GM21619 (cell line): ENCODE results near the gene SPTBN4.
"Not testable (repeated sequence)": the region's sequence is repeated elsewhere in the genome, so short reads cannot be mapped to it uniquely, and the experiment has no call there.

Source experiments
- ATAC-seq: cut with Tn5 transposase; IDR thresholded peaks from one replicate; pipeline ENCODE4 v1.9.1; 2021; ENCODE audit not compliant: unreplicated experiment

Gene SPTBN4

DNA sequence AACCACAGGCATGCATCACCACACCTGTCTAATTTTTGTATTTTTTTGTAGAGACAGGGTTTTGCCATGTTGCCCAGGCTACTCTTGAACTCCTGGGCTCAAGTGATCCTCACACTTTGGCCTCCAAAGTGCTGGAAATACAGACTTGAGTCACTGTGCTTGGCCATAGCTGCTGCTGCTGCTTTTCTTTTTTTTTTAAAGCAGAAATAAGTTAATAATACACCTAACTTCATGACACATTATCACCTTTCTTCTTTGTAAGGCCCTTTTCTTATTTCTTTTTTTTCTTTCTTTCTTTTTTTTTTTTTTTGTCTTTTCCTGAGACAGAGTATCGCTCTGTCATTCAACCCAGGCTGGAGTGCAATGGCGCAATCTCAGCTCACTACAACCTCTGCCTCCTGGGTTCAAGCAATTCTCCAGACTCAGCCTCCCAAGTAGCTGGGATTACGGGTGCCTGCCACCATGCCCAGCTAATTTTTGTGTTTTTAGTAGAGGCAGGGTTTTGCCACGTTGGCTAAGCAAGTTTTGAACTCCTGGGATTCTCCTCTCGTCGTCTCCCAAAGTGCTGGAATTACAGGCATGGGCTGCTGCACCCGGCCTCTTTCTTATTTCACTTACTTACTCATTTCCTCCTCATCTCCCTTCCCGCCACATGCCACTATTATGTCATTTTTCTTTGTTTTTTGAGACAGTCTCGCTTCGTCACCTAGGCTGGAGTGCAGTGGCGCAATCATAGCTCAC lies 118.6 kb downstream of the SPTBN4 start:
- no peak for ATAC-seq

DNA sequence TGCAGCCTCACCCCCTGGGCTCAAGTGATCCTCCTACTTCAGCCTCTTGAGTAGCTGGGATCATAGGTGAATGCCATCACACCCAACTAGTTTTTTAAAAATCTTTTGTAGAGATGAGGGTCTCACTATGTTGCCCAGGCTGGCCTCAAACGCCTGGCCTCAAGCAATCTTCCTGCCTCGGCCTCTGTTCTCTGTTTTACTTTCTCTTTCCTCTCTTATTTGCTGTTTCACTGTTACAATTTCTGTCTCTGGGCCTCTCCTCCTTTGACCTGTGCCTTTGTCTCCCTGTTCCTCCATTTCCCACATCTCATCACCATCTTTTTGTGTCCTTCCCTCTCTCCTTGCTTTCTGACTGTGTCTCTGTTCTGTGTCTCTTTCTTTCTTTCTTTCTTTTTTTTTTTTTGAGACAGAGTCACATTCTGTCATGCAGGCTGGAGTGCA lies 119.2 kb downstream of the SPTBN4 start:
- no peak for ATAC-seq

DNA sequence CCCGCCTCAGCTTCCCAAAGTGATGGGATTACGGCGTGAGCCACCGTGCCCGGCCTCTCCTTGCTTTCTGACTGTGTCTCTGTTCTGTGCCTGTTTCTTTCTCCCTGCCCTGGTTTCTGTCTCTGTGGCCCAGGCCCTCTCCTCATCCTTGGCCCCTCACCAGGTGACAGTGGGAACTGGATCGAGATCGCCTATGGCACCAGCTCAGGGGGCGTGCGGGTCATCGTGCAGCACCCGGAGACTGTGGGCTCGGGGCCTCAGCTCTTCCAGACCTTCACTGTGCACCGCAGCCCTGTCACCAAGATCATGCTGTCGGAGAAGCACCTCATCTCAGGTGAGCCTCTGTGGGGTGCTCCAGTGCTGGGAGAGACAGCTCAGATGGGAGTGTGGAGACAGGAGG lies 119.8 kb downstream of the SPTBN4 start:
- ATAC-seq: no peak

DNA sequence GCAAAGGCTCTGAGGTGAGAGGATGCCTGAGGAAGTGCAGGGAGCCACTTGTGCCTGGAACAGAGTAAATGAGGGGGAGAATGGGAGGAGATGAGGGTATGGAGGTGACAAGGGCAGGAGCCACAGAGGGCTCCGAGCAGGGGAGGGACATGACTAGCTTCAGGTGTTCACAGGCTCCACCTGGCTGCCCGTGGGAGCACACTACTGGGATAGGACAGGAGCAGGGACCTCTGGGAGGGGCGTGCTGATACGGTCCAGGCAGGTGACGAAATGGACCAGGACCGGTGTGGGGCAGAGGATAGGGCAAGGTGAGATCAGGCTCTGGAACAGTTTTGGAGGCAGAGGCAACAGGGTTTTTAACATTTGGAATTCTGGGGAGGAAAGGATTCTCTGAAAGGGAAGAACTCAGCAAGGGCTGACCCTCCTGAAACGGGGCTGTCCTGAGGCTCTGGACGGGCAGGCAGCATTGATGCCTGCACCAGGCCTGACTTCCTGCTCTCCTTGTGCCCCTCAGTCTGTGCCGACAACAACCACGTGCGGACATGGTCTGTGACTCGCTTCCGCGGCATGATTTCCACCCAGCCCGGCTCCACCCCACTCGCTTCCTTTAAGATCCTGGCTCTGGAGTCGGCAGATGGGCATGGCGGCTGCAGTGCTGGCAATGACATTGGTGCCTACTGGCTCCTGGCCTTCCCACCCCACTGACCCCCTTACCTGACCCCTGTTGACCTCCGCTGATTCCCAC lies 121.5 kb downstream of the SPTBN4 start:
- ATAC-seq: no peak

DNA sequence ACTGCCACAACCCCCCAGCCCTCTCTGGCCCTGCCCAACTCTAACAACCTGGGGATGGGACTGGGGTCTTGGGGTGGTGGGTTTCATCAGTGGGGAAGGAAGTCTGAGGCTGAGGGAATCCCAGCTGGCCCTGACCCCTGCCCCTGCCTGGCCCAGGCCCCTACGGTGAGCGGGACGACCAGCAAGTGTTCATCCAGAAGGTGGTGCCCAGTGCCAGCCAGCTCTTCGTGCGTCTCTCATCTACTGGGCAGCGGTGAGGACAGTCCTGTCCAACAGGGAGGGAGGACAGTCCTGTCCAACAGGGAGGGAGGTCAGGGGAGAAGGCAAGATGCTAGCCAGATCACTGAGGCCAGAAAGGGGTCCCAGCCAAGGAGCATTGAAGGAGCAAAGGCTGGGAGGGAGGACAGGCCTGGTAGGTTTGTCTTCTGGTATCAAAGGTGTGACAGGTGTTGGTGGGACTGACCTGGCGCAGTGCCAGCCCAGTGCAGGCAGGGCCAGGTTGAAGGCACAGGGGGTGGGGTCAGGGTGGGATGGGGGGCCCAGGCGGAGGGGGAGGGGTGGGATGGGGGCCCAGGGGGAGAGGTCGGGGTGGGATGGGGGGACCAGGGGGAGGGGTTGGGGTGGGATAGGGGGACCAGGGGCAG lies 122.2 kb downstream of the SPTBN4 start:
- no peak for ATAC-seq

DNA sequence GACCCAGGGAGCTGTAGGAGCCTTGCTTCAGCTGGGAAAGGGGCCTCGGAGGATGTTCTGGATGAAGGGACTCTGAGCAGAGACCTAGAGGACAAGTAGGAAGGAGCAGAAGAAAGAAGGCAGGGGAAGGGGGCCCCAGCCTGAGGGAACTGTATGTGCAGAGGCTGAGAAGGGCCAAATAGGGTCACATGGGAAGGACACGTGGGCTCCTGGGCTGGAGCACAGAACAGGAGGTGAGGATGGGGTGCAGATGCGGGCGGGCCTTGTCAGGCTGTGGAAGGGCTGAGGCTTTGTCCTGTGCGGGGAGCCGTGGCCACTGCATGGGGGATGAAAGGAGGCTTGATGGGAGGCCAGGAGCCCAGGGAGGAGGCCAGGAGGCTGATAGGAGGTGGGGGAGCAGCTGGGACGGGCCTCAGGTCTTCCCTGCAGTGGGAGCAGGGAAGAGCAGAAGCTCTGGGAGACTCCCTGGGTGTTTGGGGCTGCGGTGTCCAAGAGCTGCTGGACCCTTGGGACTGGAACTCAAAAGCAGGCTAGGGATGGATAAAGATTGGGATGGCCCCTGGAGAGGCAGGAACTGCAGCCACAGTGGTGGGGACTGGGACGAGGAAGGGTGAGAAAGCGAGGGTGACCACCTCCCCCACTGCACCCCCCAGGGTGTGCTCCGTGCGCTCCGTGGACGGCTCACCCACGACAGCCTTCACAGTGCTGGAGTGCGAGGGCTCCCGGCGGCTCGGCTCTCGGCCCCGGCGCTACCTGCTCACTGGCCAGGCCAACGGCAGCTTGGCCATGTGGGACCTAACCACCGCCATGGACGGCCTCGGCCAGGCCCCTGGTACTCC lies 123.0 kb downstream of the SPTBN4 start:
- ATAC-seq: no peak

DNA sequence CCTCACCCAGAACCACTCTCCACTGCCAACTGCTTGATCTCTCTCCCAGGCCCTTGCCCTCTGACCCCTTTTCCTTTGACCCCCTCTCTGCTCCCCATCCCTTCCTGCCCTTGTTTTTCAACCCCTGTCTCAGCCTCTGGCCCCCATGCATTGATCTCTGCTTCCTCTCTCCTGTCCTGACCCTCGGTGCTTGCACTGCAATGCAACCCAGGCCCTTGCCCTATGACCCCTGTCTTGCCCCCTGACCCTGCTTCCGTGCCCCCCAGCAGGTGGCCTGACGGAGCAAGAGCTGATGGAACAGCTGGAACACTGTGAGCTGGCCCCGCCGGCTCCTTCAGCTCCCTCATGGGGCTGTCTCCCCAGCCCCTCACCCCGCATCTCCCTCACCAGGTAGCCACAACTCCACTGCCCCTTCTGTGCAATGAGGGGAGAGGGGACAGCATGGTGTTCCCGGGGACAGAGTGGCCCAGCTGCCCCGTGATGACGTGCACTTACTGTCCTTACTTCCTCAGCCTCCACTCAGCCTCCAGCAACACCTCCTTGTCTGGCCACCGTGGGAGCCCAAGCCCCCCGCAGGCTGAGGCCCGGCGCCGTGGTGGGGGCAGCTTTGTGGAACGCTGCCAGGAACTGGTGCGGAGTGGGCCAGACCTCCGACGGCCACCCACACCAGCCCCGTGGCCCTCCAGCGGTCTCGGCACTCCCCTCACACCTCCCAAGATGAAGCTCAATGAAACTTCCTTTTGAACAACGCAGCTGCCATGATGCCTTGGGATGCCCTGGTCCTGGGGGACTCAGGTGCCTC lies 123.9 kb downstream of the SPTBN4 start:
- ATAC-seq: no peak

DNA sequence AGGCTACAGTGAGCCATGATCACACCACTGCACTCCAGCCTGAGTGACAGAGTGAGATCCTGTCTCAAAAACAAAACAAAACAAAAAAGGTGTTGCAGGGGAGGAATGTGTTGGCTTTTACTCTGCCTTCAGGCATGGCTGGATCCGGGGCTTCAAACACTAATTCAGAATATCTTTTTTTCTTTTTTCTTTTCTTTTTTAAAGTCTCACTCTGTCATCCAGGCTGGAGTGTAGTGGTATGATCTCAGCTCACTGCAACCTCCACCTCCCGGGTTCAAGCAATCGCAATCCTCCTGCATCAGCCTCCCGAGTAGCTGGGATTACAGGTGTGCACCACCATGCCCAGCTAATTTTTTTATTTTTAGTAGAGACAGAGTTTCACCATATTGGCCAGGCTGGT lies 124.9 kb downstream of the SPTBN4 start:
- not testable (repeated sequence) for ATAC-seq

DNA sequence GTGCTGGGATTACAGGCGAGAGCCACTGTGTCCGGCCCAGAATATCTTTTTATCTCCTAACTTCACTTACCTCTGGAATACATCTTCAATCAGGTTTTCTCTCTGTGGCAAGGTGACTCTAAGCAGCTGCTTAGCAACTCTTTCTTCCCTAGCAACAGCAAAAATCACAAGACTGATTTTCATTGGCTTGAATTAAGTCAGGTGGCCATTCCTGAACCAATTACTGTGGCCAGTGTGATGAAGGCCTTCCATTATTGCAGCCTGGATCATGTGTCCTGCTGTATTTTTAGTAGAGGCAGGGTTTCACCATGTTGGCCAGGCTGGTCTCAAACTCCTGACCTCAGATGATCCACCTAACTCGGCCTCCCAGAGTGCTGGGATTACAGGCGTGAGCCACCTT lies 125.4 kb downstream of the SPTBN4 start:
- ATAC-seq: no peak

DNA sequence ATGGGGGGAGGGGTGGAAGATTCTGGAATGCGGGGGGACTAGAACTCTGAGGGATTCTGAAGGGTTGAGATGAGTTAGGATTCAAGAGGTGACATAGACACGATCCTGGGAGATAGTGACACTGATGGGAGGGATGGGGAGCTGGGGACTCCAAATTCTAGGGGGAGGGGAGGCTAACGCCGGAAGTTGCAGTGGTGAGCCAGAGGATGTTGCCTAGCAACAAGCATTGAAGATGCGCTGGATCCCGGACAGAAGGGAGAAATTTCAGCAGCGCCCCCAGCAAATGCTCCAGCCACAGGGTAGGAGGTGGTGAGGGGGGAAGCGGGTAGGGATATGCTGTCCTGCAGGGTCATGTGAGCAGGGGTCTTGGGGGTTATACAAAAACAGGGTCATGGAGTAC lies 127.5 kb downstream of the SPTBN4 start:
- no peak for ATAC-seq

DNA sequence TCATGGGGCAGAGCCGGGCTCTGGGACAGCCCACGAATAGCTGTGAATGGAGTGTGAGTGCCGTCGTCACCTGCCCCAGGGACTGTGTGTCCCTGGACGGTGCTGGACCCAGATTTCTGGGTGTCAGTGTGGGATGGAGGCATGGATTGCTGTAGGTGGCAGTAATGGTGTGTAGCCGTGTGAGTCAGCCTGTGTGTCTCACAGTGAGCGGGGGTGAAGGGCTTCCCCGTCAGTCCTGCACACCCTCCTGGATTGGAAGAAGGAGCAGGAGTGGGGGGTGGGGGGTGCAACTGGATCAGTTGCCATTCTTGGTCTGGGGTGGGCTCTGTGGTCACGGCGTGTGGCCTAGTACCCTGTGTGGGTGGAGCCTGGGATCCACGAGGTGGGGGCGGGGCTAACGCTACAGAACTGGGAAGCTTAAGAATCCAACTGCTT lies 127.9 kb downstream of the SPTBN4 start:
- ATAC-seq: no peak

DNA sequence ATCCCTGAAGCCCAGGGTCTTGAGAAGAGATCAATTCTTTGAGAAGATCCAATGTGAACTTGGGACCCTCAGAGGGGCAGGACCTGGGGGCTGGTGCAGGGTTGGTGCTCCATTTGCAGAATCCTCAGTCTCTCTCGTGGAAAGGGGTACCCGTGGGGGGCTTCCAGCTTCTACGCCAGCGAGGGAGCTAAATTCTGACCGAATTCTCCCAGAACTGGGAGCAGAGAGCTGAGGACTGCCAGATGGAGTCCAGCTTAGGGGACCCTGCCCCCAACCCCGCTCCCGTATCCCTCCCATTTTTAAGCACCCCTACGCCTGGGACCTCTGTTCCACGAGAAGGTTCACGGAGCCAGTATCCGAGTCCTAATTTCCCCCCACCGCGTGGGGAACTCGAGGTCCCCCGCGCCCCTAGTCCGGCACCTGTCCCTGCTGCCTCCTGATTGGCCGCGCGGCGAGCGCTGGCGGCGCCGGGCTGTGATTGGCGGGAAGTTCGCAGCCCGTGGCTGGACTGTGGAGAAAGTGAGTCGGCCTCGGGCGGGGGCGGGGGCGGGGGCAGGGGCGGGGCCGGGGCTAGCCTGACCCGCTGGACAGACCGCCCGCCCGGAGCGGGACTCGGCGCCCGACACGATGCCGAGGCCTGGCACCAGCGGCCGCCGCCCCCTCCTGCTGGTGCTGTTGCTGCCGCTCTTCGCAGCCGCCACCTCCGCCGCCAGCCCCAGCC lies 130.0 kb downstream of the SPTBN4 start:
- ATAC-seq: no peak

DNA sequence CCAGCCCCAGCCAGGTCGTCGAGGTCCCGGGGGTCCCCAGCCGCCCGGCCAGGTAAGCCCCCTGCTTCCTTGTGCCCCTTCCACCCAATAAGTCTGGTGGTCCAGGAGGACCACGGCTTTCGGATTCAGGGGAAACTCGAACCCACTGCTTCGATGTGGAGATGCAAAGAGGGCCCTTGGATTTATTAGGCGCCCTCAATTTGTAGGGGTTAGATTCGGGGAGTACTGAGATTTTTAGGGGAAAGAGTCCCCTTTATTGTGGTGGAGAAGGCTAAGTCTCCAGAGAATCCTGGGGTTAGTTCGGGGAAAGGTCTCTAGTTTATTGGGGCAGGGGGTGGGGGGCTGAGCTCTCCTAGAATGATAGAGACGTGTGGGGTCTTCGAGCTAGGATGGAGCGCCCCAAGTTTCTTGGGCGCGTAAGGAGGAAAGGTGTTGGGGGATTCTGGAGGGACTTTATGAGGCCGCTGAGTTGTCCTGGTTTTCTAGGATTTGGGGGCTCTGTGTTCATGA lies 130.6 kb downstream of the SPTBN4 start:
- ATAC-seq: no peak

DNA sequence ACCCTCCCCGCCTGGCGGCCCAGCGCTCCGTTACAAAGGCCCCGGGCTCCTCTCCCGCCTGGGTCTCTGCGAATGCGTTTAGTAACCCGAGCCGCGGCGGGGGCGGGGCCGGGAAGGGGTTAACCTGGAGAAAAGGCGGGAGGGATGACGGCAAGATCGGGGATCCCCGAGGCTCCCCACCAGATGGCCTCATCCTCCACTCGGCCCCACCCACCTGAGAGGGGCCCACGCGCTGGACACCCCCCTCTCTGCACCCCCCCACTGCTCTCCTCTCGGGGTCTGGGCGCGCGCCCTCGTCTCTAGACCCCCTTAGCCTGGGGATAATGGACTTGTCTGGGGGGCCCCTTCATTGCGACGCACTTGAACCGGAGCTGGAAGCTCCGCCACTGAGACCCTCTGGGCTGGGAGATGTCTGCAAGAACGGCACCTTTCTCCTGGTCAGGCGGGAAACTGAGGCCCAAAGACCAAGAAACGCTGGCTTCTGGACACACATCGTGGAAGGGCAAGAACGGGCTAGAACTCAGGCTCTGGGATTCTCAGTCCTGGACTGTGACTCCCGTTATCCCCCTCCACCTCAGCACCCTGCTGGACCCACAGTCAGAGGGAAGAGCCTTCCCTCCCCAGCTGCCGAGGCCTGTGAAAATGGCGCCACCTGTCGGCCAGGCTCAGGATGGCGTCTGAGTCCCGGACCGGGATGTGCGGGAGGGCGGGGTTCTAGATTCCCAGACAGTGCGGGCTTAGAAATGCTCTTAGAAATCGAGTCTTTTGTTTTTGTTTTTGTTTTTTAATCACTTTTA lies 131.5 kb downstream of the SPTBN4 start:
- no peak for ATAC-seq

DNA sequence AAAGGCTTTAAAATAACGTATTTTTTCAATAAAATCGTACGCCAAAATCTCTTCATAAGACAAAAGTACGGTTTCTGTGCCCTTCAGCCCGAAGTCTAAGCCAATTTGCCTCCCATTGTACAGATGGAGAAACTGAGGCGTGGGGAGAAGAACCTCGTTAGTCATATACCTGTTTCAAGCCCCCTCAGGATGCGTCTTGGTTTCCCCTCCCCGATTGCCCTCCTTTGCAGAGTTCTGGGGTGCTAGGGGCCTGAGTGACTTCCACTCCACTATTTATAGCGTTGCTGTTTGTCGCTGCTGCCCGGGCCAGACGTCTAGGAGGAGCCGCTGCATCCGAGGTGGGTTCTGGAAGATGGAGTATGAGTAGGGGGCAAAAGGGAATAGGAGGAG lies 132.1 kb downstream of the SPTBN4 start:
- no peak for ATAC-seq

DNA sequence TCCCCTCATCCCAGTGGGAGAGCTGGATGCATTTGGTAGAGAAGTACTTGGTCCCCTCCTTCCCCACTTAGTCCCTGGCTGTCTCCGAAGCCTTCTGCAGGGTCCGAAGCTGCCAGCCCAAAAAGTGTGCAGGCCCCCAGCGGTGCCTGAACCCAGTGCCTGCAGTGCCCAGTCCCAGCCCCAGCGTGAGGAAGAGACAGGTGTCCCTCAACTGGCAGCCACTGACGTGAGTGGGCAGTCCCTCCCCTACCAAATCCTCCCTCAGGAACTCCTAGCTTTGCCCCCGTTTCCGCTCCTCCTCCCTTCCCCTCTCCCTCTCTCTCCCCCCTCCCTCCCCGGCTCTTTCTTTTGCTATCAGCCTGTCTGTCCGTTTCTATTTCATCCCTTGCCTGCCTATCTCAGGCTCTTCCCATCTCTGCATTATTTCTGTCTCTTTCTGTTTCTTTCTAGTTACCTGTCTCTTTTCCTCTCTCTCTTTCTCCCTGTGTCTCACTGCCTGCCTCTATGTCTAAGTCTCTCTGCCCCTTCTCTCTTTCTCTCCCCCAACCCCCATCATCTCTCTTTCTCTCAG lies 132.6 kb downstream of the SPTBN4 start:
- no peak for ATAC-seq

DNA sequence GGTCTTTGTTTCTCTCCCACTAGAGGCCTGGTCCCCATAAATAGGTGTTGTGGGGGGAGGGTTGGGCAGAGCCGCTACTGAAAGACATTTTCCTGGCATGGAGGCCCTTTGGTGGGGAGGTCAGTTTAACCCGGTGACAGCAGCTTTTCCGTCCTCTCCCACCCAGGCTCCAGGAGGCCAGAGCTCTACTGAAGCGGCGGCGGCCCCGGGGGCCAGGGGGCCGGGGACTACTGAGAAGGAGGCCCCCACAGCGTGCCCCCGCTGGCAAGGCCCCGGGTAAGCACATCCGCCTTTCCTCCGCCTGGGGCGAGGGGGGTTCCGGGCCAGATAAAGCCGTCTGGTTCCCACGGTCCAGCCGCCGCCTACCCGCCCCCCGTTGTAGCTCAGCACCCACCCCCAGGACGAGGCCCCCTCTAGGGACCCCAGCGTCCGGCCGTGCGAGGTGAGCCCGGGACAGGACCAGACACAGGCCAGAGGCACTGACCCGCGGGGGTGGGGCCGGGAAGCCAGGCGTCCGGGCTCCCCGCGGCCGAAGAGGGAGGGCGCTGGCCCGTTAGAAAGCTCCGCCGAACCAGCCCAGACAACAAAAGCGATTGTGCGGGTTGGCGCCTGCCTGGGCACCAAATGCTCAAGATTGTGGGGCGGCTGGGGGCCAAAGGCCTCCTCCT lies 133.2 kb downstream of the SPTBN4 start:
- no peak for ATAC-seq
